MM.1S (cell line): ENCODE measurements around the gene SARS1.

Experiments
- CTCF ChIP-seq: fragments of 300-600 bp; sonication (generic); IDR thresholded peaks from 2 replicates; pipeline ENCODE4 v1.5.1; 2016; ENCODE audit warnings: antibody characterized with exemption, low read length, mixed read lengths
- EZH2 ChIP-seq: fragments of 300-600 bp; sonication (generic); optimal IDR thresholded peaks from 2 replicates; pipeline ENCODE3; 2017; ENCODE audit warnings: low read depth, mild to moderate bottlenecking, antibody characterized with exemption, low read length, mixed read lengths

GRCh38 chr1:109251277-109252166 is 37.8 kb downstream of the SARS1 start:
- TF ChIP-seq CTCF (no peak), EZH2 (no peak)
